K562 (cell line): ENCODE results near the gene SLC12A9. TPM values are rescaled to one million over a fixed set of nuclear protein-coding genes. Genes with fewer than 3 reads are reported as not detected.
A peak's percentile ranks its signal among the peaks of the same experiment; 100 is the strongest.

ENCODE experiments used
- ATAC-seq: fragments of 200-7000 bp; cut with Tn5 transposase; 3 replicates; pipeline ENCODE4 v1.9.1; 2020; ENCODE audit warnings: moderate library complexity
- BruUV-seq: library from RNA; stranded (reverse); fragments of 400-500 nt; replicated peaks from 2 replicates; lab custom pipeline; 2021; lab: Mats Ljungman, UMichigan
- CTCF ChIA-PET: fragments of 300-600 bp; formaldehyde crosslinking; extraction: SDS; loops from one replicate; lab custom pipeline; 2021; ENCODE audit warnings: low intra/inter-chr PET ratio; lab: Yijun Ruan, JAX
- POLR2A ChIA-PET: fragments of 300-600, 350-650 bp; sonication (Branson Sonifier 250); formaldehyde crosslinking; extraction: SDS; loops from one replicate; lab custom pipeline; 2021; ENCODE audit warnings: antibody characterized with exemption, inconsistent platforms; lab: Yijun Ruan, JAX
- DNase-seq, 4 experiments: peaks; one replicate each; pipeline versions ENCODE4 v3.0.0 to v3.0.0-alpha.2; 2011 to 2018; ENCODE audit warnings: low spot score in 3 of 4, mixed read lengths in 3 of 4; ENCODE audit errors: extremely low read depth in 1 of 4
- FAIRE-seq: peaks from 2 replicates; lab custom pipeline; 2011; peaks lifted over from hg19 to GRCh38; lab: Jason Lieb, UNC
- H2AFZ ChIP-seq: 2 replicates; pipeline ENCODE4 v1.6.0; 2011; ENCODE audit warnings: low read depth, low read length, control low read depth, inconsistent platforms
- H3K27ac ChIP-seq: fragments of 200-600 bp; 3 replicates; pipeline ENCODE4 v1.8.0; 2011; ENCODE audit warnings: low read depth, mild to moderate bottlenecking, control low read depth, inconsistent platforms, low read length, moderate library complexity, mixed read lengths; ENCODE audit errors: extremely low read depth
- H3K27me3 ChIP-seq, 2 experiments: fragments of 300-600 bp in 1 of 2; 2 replicates in 1 of 2; 3 replicates in 1 of 2; pipeline versions ENCODE4 v1.6.0 to v1.8.0; 2011; ENCODE audit warnings: inconsistent platforms in 2 of 2, low read length in 2 of 2, mild to moderate bottlenecking in 1 of 2, mixed read lengths in 1 of 2, moderate library complexity in 1 of 2; ENCODE audit not compliant: control insufficient read depth in 2 of 2, insufficient read depth in 2 of 2
- H3K36me3 ChIP-seq: fragments of 300-600 bp; 3 replicates; pipeline ENCODE4 v1.8.0; 2011; ENCODE audit warnings: mild to moderate bottlenecking, low read length, inconsistent platforms; ENCODE audit not compliant: control insufficient read depth, insufficient read depth
- H3K4me1 ChIP-seq, 2 experiments: fragments of 200-600 bp in 1 of 2; replicated peaks in 1 of 2; 2 replicates in 1 of 2; 3 replicates in 1 of 2; pipeline versions ENCODE4 v1.5.1 to v1.8.0; 2011; ENCODE audit warnings: inconsistent platforms in 2 of 2, low read length in 2 of 2, mild to moderate bottlenecking in 1 of 2, mixed read lengths in 1 of 2, moderate library complexity in 1 of 2; ENCODE audit not compliant: control insufficient read depth in 2 of 2, insufficient read depth in 2 of 2
- H3K4me2 ChIP-seq: 2 replicates; pipeline ENCODE4 v1.6.1; 2011; ENCODE audit warnings: low read length, control low read depth, inconsistent platforms, mixed read lengths; ENCODE audit not compliant: insufficient read depth
- H3K4me3 ChIP-seq: fragments of 200-600 bp; sonication (generic), shearing (Covaris generic); 2 replicates; pipeline ENCODE4 v1.5.1; 2016; ENCODE audit warnings: control low read depth, inconsistent platforms
- H3K79me2 ChIP-seq: fragments of 200-600 bp; 3 replicates; pipeline ENCODE4 v1.8.0; 2011; ENCODE audit warnings: low read length, inconsistent platforms; ENCODE audit not compliant: control insufficient read depth, insufficient read depth
- H3K9ac ChIP-seq, 2 experiments: 2 replicates each; pipeline versions ENCODE4 v1.6.0 to v1.6.1; 2011; ENCODE audit warnings: low read depth in 2 of 2, low read length in 2 of 2, control low read depth in 1 of 2, inconsistent platforms in 1 of 2, mild to moderate bottlenecking in 1 of 2, mixed read lengths in 1 of 2; ENCODE audit not compliant: insufficient read depth in 1 of 2
- H3K9me1 ChIP-seq: one replicate; pipeline ENCODE4 v1.6.0; 2011; ENCODE audit warnings: inconsistent platforms, mild to moderate bottlenecking, low read length, moderate library complexity; ENCODE audit not compliant: control insufficient read depth, insufficient read depth
- H3K9me3 ChIP-seq: replicated peaks from 2 replicates; pipeline ENCODE4 v1.5.1; 2011; ENCODE audit warnings: low read depth, low read length, inconsistent platforms; ENCODE audit not compliant: control insufficient read depth, insufficient read depth
- H4K20me1 ChIP-seq: replicated peaks from 2 replicates; pipeline ENCODE4 v1.6.1; 2011; ENCODE audit warnings: low read length, inconsistent platforms, mixed read lengths; ENCODE audit not compliant: control insufficient read depth, insufficient read depth
- HMBOX1 ChIP-seq: sonication (generic); IDR thresholded peaks from 2 replicates; pipeline ENCODE4 v1.6.1; 2016
- IRF1 ChIP-seq: sonication (generic); formaldehyde crosslinking; IDR thresholded peaks from 2 replicates; pipeline ENCODE4 v1.8.0; 2022; ENCODE audit warnings: missing genetic modification reagents, mild to moderate bottlenecking, borderline replicate concordance
- OTX1 ChIP-seq: fragments of 450-650 bp; formaldehyde crosslinking; IDR thresholded peaks from 2 replicates; pipeline ENCODE4 v1.4.0; 2022; ENCODE audit warnings: mild to moderate bottlenecking
- PRDM10 ChIP-seq: fragments of 450-650 bp; IDR thresholded peaks from 2 replicates; pipeline ENCODE4 v1.6.1; 2018; ENCODE audit not compliant: partially characterized antibody
- TCF7 ChIP-seq: sonication (generic); IDR thresholded peaks from 2 replicates; pipeline ENCODE4 v1.6.1; 2016; ENCODE audit warnings: antibody characterized with exemption, borderline replicate concordance
- ZNF3 ChIP-seq: fragments of 250-450 bp; sonication (Bioruptor Pico); IDR thresholded peaks from 2 replicates; pipeline ENCODE4 v1.5.0; 2021; ENCODE audit warnings: mild to moderate bottlenecking, moderate library complexity
- WGBS: fragments of 100-300 bp; shearing (Covaris generic); methylation state at CpG from one replicate; pipeline ENCODE4 v1.1.6; 2016; ENCODE audit warnings: low coverage, mixed read lengths; ENCODE audit not compliant: insufficient coverage; ENCODE audit errors: missing lambda C conversion rate; 5-methylcytosine and 5-hydroxymethylcytosine counted together
- in situ Hi-C: fragments of 300-500 bp; cut with MboI; formaldehyde crosslinking; loops from 4 replicates; pipeline ENCODE4 v1.15.0; 2018; ENCODE audit warnings: inconsistent platforms, mixed read lengths
- intact Hi-C: fragments of 100-400 bp; cut with micrococcal nuclease; formaldehyde crosslinking; loops from 2 replicates; pipeline ENCODE4 v1.14.2; 2022
- polyA plus RNA-seq, 8 experiments: library from polyadenylated mRNA; depleted of rRNA in 4 of 8; stranded (reverse) in 5 of 8; unstranded in 3 of 8; fragments of >200 nt; fragmentation: Nextera tagmentation in 2 of 8; fragmentation: Illumina TruSeq in 1 of 8; extraction: Ambion mirVana in 2 of 8; extraction: Trizol in 1 of 8; gene quantifications; 2 replicates each; pipeline versions ENCODE4 v1.2.1 to v1.2.3, GENCODE V29; 2011 to 2014; ENCODE audit warnings: inconsistent platforms in 1 of 8, missing spikeins in 1 of 8
- total RNA-seq, 7 experiments: library from RNA; depleted of rRNA in 6 of 7; stranded (reverse); fragments of >200 nt in 6 of 7; fragmentation: Illumina TruSeq in 2 of 7; extraction: Trizol in 2 of 7; gene quantifications; 2 replicates each; pipeline versions ENCODE4 v1.2.1 to v1.2.3, GENCODE V29; 2011 to 2021; ENCODE audit warnings: low replicate concordance in 1 of 7
- TF ChIP-seq, protein P1 (sequence below): fragments of 250-450 bp; sonication (Bioruptor Pico); IDR thresholded peaks from 2 replicates; pipeline ENCODE4 v1.8.0; 2021; ENCODE audit warnings: mild to moderate bottlenecking, moderate library complexity
- TF ChIP-seq, protein P2 (sequence below): fragments of 250-450 bp; sonication (Bioruptor Pico); IDR thresholded peaks from 2 replicates; pipeline ENCODE4 v1.5.0; 2021; ENCODE audit warnings: mild to moderate bottlenecking, moderate library complexity

SLC12A9 gene
- total and polyA plus RNA-seq, 9 of the 15 experiments (the other 6 are each of a cell fraction or from before 2014, with no cell fraction given): 0.06 to 20.2 (median 10.7) TPM

- in situ Hi-C loops: loop anchor here (5.0 kb wide), 1 partner anchor 166 kb away; no protein-coding TSS in a partner anchor
- CTCF ChIA-PET: no interaction called here
- no peak overlapping the region for H3K4me2 ChIP-seq
- no peak for TF ChIP-seq ZNF3 (CRISPR knock-in tag)
- TF ChIP-seq OTX1: no peak
- TF ChIP-seq IRF1 (CRISPR knock-in tag): no peak
- TF ChIP-seq PRDM10: peak; percentile 63
- TF ChIP-seq, protein P1, sequence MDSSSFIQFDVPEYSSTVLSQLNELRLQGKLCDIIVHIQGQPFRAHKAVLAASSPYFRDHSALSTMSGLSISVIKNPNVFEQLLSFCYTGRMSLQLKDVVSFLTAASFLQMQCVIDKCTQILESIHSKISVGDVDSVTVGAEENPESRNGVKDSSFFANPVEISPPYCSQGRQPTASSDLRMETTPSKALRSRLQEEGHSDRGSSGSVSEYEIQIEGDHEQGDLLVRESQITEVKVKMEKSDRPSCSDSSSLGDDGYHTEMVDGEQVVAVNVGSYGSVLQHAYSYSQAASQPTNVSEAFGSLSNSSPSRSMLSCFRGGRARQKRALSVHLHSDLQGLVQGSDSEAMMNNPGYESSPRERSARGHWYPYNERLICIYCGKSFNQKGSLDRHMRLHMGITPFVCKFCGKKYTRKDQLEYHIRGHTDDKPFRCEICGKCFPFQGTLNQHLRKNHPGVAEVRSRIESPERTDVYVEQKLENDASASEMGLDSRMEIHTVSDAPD: no peak
- TF ChIP-seq HMBOX1: 0 out of 2 replicates have a peak, but pooled peaks have one; percentile 20
- TF ChIP-seq, protein P2, sequence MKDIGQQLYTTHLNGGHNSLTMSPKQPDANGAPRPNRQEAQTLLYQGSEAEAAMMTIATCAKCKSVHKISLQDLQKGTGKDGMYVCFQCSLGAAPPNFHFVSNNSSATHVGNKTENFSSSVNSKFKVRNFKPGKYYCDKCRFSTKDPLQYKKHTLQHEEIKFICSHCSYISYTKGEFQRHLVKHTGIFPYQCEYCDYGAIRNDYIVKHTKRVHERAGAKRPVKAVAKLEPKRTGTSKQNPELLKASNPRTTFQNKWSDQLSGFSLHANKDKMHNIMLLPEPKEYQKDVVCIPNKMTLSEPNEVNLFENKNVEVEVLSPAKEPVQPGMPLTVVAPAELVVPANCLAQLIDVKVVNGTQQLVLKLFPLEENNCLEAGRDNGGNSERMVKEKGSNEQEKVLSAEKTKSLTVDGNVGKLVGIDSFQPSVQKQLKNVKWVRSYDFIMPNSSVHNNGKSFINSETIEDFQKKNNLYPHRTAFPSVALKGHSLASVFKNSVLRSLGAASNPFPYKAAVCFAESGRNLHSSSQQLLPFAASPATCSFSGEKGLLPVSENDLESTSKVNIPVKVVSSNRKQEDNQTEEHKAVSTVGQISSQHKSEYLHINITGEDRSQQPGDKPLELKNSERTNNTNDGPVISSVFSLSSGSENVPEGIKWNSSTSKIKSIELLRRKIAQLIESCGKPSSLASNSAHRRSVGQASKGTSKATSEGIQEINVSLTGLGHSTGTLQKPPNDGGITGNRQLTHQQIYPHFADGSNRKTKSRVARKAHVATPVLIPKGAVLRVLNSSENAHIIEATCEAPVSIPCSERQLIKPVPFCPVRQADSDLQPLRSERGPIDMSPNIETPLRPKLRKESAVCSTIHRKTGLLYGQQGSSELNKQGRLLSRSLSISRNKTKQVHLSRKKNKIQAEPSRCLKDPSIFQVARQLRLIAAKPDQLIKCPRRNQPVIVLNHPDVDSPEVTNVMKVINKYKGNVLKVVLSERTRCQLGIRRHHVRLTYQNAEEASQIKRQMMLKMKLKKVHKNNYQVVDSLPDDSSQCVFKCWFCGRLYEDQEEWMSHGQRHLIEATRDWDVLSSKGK: no peak
- no peak for TF ChIP-seq TCF7
These were observed 39.2 kb downstream of the SLC12A9 start for GRCh38 chr7:100891568-100892247.

More at GRCh38 chr7:100891568-100892247, 39.2 kb downstream of the SLC12A9 start:
- no TSS peak for BruUV-seq
- peaks cover 34% of the 10 kb centered on the region for H3K79me2 ChIP-seq
- H3K27ac ChIP-seq: 0 out of 3 replicates have a peak overlapping the region, but pooled peaks have one; percentile 77
- no peak for ATAC-seq
- 68% methylated on average over 8 of the region's 8 CpGs for WGBS
- no peak for FAIRE-seq
- H3K9ac ChIP-seq: no peak overlapping the region
- H3K9me3 ChIP-seq: no peaks in the 10 kb centered on the region
- peaks cover 13% of the 10 kb centered on the region for H4K20me1 ChIP-seq
- H3K9me1 ChIP-seq: peaks cover 5% of the 10 kb centered on the region
- intact Hi-C loops: no loop called here
- DNase-seq: no peak
- H2AFZ ChIP-seq: no peak overlapping the region
- H3K4me1 ChIP-seq: peaks cover 40 to 97% of the 10 kb centered on the region in 2 experiments
- H3K4me3 ChIP-seq: no peak overlapping the region
- H3K36me3 ChIP-seq: peaks cover 22% of the 10 kb centered on the region
- no peaks in the 10 kb centered on the region for H3K27me3 ChIP-seq
- POLR2A ChIA-PET: interaction anchor here (0.9 to 1.5 kb wide), 2 partner anchors 110 to 381 kb away, joined by 3 to 5 read pairs; no protein-coding TSS in a partner anchor
